Activated gamma-delta T cell treated with anti-CD3 and anti-CD28 coated beads, Interleukin-2, amount 50 U/mL, for 16 hours (primary cell): ENCODE results near the gene TEX29.

Experiments
- DNase-seq: peaks from one replicate; pipeline ENCODE4 v3.0.0-alpha.2; 2020; ENCODE audit warnings: low read depth

Gene TEX29

GRCh38 chr13:111319998-111320911, at the start of gene TEX29:
TEX29 (plus strand) TSS chr13:111320642; CDS start chr13:111320891, 249 bp downstream.
- no peak for DNase-seq

DNA sequence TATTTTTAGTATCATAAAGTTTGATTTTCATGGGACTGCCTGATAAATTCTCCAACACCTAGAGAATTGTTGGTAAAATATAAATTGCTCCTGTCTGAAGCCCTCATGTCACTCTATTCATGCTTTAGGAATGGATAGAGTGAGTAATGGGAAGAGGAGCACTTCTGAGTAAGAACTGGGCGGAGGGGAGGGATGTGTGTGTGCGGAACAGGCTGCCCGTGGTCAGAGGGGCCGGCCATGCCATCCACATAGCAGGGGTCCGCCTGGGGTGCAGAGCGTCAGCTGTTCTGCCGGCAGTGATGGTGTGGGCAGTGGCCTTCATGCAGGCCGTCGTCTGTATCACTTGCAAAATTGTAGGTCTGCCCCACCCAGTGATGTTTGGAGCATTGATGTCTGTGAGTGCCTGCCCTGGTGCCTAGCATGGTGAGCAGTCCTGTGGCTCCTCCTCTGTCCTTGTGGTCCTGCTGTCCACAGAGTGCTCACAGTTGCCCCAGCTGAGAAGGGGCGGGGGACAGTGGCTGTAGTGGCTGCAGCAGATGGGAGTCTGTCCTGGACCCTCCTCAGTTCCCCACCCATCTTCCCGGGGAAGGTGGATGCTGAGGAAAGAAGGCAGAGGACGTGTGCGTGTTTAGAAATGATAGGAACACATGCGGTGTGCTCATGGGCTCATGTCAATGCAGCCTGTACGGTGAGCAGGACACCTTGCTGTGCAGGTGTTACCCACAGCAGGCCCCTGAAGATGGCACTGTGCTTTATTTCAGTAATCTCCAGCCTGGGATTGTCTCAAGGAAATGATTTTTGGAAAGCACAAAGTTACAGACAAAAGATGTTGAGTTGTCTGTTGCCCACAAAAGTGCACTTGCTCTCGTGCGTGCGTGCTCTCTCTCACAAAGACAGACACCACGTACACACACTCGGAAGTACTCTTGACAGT, 49.4 kb upstream of the TEX29 start:
- no peak for DNase-seq

GRCh38 chr13:111272117-111272516, 48.3 kb upstream of the TEX29 start:
- DNase-seq: no peak

DNA sequence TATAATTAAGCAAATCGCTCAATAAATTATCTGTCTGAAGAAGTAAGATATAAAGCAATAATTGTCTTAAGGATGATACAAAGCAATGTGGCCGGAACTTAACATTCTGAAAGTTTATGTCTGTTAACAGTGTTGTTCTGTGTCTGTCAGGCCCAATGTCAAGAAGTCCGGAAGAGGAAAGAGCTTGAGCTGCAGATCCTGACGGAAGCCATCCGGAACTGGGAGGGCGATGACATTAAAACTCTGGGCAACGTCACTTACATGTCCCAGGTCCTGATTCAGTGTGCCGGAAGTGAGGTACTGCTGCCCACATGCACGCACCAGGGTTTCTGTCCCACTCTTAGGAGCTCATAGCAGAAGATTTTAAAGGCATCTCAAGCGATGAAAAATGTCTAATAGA, 45.1 kb upstream of the TEX29 start:
- DNase-seq: no peak

DNA sequence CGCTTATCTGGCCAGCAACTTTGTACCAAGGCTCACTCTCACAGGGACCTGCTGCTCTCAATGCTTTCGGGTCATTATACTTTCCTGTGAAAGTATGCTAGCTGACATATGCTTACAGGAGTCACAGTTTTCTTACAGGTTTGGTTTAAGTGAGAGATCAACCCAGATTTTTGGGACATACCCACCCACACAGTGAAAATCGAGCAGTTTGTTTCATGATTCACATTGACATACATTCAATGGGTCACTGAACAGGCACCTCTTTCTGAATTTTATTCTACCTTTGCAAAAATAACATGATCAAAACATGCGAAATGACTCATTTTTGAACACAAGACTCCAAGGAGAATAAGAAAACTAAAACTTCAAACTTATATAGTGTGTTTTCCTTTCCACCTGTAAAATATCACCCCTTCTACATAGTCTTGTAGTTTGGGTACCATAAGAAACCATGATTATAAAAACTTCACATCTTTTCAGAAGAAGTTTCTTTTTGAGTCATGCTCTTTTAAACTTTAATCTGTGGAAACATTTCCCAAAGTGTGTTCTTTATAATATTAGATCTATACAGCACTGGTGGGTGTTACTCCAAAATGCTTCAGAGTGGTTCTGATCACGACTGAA, 44.3 kb upstream of the TEX29 start:
- no peak for DNase-seq

- DNase-seq: no peak
These were observed 42.2 kb upstream of the TEX29 start for GRCh38 chr13:111278258-111278657.

- no peak for DNase-seq
These were observed 41.4 kb upstream of the TEX29 start for GRCh38 chr13:111278743-111279652.

DNA sequence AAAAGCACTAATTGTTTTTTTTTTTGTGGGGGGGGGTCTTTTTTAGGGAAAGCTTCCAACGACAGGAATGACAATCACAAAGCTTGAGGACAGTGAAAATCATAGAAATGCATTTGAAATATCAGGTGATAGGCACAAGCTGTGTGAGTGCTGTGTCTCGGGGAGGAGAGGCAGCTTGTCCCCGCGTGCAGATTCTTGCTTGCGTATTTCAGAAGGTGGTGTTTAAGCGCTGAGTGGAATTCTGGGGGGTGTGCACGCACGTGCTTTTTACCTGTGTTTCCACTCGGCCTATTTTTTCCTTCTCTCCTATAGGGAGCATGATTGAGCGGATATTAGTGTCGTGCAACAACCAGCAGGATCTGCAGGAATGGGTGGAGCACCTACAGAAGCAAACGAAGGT, 40.2 kb upstream of the TEX29 start:
- no peak for DNase-seq

DNA sequence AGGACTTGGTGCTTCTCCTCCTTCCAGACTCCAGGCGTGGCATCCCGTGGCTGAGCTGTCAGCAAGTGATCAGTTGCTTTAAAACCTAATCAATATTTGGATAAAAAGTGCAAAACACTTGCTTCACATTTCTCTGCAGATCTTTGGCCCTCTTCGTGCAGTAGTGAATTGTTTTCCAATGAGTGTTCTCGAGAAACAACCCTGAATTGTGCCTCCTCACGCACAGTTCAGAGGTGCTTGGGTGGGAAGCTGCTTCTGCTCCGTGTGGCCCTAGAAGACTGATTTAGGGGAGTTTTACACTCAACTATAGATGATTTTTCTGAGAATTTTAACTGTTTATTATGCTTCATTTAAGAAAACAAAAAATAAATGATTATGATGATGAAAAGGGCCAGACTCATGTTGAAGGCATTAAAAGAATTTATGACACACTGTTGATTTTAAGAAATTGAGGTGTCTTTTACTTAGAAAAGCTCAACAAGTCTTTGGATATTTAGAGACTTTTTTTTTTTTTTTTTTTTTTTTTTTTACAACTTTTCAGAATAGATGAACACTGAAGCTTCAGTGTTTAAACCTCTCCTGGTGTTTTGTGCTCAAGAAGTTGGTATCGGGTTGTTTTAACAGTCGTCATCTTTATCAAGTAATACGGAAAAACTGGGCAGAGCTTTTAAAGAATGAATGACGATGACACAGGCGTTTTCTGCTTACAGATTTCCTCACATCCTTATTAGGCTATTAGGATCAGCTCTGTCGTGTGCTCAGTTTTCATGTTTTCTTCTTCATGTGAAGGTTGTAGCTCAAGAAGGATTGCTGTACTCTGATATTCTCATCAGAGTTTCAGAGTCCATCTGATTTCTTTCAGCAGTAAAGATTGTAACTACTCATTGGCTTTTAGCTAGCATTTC, 39.5 kb upstream of the TEX29 start:
- no peak for DNase-seq

GRCh38 chr13:111281751-111282311, 38.6 kb upstream of the TEX29 start:
- no peak for DNase-seq

GRCh38 chr13:111282425-111282824, 38.0 kb upstream of the TEX29 start:
- DNase-seq: no peak

DNA sequence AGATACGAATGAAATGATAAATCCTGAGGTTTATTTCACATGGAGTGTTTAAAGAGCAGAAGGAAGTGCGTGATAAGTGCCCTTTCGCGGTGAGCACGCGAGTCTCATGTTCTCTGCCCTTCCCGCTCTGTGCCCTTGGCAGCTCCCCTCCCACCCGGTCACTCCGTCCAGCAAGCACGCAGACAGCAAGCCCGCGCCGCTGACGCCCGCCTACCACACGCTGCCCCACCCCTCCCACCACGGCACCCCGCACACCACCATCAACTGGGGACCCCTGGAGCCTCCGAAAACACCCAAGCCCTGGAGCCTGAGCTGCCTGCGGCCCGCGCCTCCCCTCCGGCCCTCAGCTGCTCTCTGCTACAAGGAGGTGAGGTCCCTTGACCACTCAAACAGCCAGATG, 37.4 kb upstream of the TEX29 start:
- DNase-seq: no peak

DNA sequence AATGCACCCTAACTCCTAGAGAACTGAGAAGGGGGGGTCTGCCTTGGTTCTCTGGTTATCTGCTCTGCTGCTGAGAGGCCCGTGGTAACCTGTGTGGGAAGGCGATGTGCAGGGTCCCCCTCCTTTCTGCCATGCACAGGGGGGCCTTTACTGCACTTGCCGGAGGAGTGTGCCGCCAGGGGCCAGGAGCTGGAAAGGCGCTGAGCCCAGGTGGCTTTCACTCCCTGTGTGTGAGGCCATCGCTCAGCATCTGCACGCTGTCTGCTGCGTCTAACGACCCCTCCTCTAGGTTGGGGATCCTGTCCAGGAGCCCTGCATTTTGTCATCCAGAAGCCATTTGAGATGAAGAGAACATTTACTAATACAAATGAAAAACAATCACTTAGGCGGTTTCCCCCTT, 37.0 kb upstream of the TEX29 start:
- no peak for DNase-seq

DNA sequence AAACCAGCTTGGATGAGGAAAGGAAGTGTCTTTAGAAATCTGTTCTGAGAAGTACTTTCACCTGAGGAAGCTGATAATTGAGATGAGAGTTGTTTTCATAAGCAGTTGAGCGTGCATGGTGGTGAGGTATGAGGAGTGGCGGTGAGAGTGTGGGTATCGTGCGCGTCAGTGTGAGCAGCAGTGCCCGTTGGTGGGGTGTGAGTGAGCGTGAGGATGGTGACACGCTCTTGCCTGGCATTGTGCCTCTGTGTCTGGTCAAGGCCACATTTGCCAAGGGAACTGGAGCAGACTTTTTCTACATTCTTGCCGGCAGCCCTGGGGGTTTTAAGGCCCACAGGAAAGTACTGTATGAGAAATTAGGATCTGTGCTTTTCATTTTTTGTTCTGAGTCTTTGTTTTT, 36.5 kb upstream of the TEX29 start:
- DNase-seq: no peak

DNA sequence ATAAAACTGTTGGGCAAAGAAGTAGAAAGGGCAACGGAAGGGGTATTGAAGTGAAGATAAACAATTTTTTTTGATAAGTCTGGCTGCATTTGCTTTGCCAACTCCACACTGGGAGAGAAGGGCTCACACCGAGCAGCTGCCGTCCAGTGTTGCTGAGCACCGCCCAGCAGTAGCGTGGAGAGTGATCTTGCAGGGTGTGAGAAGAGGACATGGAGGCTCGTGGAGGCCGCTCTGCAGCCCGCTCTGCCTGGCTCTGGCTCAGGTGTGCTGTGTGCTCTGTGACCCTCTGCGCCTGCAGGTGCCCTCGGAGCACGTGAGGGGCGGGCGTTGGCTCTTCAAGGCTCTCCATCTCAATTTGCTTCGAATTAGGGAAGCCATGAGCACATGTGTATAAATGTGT, 35.9 kb upstream of the TEX29 start:
- DNase-seq: no peak

- DNase-seq: no peak
These were observed 34.3 kb upstream of the TEX29 start for GRCh38 chr13:111286162-111286561.

GRCh38 chr13:111286749-111287148, 33.7 kb upstream of the TEX29 start:
- no peak for DNase-seq

- no peak for DNase-seq
These were observed 33.2 kb upstream of the TEX29 start for GRCh38 chr13:111287201-111287600.

- no peak for DNase-seq
These were observed 32.2 kb upstream of the TEX29 start for GRCh38 chr13:111288276-111288675.

GRCh38 chr13:111289251-111289650, 31.2 kb upstream of the TEX29 start:
- no peak for DNase-seq
